GM21447 (cell line): ENCODE measurements around the gene SPOCK2.

ENCODE experiments used
- ATAC-seq: cut with Tn5 transposase; IDR thresholded peaks from one replicate; pipeline ENCODE4 v1.9.1; 2021; ENCODE audit not compliant: unreplicated experiment

The SPOCK2 gene

DNA sequence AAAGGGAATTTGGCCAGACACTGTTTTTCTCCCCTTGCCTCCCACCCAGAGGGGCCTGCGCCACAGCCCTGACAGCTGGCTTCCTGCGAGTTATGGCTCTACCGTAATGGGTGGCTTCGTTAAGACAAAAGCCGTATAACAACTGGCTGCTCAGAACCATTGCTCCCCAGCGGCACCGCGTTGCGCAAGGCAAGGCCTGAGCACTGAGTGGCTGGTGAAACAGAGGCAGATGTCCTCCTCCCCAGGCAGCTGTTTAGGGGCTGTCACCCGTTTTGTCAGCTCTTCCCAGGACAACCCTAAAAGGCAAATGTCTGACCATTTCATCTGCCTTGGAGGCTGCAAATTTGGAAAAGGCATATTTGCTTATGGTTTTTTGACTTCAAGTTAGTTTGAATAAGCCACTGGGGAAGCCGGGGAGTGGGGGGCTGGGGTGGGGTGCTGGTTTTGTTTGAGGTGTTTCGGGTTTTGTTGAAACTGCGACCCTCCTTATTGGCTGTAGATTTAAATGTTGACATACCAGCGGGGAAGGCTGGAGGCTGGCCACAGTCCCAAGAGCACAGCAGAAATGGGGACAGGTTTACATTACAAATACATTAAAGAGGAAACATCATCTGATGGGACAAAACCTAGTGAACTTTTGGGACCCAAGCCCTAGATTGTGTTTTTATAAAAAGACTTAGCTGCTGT lies 681 bp upstream of the SPOCK2 start:
- no peak for ATAC-seq

DNA sequence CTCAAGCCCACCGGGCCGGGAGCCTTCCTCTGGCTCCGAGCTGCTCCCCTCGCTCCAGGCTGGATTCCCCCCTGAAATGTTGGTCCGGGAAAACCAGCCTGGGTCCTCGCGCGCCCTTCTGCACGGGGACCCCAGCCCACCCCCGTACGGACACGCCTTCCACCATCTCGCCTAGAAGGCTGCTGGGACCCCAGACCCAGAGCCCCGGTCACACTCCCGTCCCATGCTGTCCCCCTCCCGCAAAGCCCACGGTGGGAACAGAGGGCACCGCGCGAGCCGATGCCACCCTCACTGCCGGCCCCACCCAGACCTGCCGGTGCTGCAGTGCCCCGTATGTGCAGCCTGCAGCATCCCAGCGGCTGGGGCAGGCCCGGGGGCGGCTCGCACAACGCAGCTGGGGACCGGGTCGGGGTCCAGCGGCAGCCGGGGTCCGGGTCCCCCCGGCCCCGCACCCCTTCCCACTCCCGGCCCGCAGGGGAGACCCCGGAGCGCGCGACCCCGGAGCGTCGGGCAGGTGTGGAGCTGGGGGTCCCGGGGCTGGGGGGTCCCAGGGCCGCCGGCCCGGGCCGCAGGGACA lies 871 bp downstream of the SPOCK2 start:
- ATAC-seq, result no peak

DNA sequence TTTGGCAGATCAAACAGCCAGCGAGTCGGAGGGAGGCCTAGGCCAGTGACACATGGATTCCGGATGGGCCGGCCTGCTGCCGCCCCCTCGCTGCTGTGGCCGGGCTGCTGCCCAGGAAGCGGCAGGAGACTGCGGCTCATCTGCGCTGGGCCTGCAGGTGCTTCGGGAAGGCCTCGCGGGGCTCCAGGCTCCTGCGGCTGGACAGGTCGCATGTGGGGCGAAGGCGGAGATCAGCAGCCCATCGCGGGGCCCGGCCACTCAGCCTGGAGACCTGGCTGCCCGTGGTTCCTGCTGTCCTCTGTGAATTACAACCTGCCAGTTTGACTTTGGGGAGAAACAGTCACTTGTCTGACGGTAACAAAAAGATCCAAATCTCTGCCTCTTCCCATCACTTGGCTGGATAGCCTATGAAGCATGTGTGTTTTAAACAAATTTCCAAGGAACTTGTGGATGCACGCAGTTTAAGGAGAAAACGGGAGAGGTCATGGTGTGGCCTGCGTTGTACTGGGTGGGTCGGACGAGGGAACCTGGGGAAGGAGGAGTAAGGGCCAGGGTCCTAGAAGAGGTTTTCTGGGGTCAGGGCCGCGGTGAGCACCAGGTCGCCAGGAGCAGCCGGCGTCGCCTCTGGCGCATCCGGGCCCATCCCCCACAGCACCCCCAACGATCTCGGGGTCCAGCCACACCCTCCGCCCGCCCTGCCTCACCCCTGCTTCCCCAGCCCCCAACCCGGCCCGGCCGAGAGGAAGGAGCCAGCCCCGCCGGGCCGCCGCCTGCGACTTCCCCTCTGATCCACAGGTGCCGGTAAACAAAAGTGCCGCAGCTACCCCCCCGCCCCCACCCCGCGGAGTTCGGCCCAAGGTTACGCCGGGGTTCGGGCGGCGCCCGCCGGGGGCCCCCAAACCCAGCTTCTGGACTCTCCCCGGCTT lies 1.6 kb downstream of the SPOCK2 start:
- no peak for ATAC-seq

DNA sequence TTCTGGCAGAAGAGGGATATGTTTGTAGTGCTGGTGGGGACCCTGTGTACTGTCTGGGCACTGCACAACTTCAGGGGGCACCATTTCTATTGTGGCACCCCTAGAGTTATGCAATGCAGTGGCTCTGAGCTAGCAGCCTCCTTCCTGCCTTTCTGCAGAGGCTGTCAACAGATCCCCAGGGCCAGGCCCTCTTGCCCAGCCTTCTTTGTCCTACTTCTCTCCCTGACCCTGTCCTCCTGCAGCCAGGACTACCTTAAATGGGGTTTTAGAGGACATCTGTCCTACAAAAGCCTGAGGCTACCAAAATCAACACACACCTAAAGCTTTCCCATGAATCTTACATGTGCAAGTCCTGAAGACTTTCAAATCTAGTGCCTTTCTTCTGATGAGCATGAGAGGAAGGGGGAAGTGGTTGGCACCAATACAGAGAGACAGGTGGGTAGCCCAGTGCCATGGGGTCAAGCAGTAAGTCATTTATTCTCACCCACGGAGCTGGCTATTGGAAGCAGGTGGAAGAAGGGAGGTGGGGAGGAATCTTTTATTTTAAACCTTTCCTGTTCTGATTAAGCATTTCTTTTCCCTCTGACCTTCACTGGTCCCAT lies 2.4 kb downstream of the SPOCK2 start:
- no peak for ATAC-seq

DNA sequence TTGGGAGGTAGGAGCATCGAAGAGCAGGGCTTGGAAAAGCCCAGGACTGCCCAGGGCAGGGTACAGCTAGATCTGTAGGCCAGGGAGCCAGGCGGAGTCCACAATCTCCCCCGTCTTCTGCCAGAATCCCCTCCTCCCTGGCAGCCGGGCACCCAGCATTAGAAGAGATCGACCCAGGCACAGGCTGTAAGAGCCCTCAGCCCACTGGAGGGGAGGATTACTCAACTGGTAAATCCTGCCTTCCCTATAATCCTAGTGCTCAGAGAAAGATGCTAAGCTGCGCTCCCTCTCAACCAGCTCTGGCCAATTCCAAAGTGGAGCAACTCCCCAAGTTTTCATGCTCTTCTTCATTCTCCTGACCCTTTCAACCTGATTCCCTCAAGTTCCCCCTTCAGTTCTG lies 3.2 kb downstream of the SPOCK2 start:
- ATAC-seq, result no peak

DNA sequence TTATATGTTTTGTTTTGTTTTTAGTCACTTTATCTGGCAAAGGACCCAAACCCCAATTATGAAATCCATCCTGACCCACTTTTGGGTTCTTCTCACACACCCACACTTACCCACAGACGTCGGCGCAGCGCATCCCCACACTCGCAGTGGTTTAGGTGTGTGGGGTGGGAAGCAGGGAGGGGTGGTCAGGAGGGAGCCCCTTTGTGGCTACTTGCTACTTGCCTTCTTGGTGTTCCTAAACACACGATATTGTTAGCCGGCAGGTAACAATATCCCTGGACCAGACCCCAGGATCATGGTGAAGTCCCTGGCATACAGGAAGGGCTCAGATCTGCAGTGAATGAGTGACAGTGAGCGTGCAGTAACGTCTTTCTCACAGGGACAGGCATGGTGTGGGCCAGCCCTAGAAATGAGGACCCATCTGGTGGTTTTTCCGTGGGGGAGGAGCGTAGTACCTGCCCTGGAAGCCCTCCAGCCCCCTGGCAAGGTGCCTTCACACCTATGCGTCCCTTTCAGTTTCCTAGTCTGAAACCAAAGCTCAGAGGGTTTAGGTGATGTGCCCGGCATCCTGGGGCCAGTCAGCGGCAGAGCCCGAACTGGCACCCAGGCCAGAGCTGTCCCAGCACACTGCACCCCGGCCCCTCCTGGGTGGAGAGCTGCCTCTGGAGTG lies 4.4 kb downstream of the SPOCK2 start:
- ATAC-seq, result no peak

DNA sequence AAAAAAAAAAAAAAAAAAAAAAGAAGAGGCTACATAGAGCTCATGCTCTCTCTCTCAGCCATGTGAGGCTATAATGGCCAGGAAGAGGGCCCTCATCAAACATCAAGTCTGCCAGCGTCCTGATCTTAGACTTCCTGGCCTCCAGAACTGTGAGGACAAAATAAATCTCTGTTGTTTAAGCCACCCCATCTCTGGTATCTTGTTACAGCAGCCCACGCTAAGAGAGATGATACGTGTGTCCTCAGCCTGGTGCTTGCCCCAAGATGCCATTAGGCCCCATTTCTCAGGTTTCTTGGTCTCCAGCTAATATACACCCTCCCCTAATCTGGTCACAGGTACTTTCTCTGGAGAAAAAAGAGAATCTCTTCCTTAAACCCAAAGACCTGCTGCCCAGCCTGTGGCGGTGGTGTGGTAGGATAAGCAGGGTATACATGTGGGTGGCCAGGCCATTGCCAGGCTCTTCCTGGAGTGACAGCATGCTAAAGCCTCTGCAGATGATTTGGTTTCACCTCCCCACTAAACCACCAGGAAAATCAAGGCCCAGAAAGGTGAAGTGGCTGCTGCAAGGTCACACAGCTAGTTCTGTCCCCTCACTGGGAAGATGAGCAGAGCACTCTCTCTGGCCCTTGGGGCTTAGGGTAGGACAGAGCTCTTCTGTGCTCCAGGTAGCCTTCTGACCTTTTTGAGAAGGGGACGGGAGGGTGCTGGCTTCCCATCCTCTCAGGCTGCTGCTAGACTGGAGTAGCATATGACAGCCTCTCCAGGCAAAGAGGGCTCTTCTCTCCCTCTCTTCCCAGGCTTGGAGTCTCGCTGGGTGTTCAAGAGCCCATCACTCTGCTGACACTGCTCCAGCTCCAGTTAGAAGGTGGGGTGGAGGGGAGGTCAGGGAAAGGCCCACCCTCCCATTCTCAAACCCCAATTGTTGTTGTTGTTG lies 5.2 kb downstream of the SPOCK2 start:
- no peak for ATAC-seq

- ATAC-seq, result no peak
These were observed 6.4 kb downstream of the SPOCK2 start for GRCh38 chr10:72081772-72082590.

- no peak for ATAC-seq
These were observed 7.1 kb downstream of the SPOCK2 start for GRCh38 chr10:72081210-72081609.

DNA sequence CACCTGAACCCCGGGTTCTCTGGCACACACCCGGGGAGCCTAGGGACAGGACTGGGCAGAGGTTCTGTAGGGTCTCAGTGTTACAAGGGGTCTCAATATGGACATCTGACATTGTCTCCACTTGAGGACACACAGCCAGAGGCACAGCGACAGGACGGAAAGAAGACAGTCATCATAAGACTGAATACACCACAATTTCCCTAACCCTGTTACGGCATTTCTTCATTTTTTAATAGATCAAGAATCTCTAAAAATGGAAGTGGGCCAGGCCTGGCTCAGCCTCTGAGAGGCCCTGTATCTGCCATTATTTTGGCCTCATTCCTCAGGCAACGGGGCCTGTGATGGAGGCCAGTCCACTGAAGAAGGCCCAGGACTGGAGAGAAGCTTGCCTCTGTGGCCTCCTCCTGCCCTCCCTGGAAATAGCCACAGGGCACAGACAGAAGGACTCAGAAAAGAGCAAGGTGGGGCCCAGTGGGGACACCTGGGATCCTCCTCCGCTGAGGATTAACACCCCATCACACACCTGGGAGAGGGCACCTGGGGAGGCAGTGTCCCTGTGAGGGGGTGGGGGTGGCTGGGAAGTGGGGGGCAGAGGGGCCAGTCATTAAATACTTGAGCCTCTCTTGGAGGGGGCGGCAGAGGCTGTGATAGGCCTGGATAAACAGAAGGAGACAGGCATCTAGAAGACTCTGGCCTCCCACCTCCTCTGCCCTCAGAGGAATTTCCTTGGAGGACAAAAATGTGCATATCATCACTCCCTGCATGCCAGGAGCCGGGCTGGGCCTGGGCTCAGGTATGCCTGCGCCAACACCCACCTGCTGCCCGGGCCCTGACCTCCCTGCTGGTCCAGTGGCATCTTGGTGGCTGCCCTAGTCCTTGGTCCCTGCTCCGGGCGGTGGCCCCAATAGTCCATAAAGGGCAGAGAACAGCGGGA lies 8.0 kb downstream of the SPOCK2 start:
- no peak for ATAC-seq

- no peak for ATAC-seq
These were observed 9.0 kb downstream of the SPOCK2 start for GRCh38 chr10:72079356-72079755.

- no peak for ATAC-seq
These were observed 10.9 kb downstream of the SPOCK2 start for GRCh38 chr10:72077275-72077990.

- ATAC-seq, result no peak
These were observed 11.6 kb downstream of the SPOCK2 start for GRCh38 chr10:72076756-72077155.

- ATAC-seq, result no peak
These were observed 12.8 kb downstream of the SPOCK2 start for GRCh38 chr10:72075376-72076115.

- ATAC-seq, result no peak
These were observed 13.6 kb downstream of the SPOCK2 start for GRCh38 chr10:72074574-72075375.
